H9 (cell line): Measurements from ENCODE around the gene AK9. TPM values are rescaled to one million over a fixed set of nuclear protein-coding genes. Genes with fewer than 3 reads are reported as not detected.

Source experiments
- DNase-seq: peaks from one replicate; pipeline ENCODE4 v3.0.0-alpha.2; 2017
- H2AFZ ChIP-seq: one replicate; pipeline ENCODE4 v1.6.1; 2013; ENCODE audit warnings: mild to moderate bottlenecking, low read length, control low read depth, moderate library complexity
- H2AK5ac ChIP-seq: 2 replicates; pipeline ENCODE4 v1.6.1; 2013; ENCODE audit warnings: low read length, control low read depth, mixed read lengths; ENCODE audit not compliant: insufficient read length
- H2BK120ac ChIP-seq: one replicate; pipeline ENCODE4 v1.6.1; 2013; ENCODE audit warnings: low read depth, mild to moderate bottlenecking, low read length, control low read depth, inconsistent platforms; ENCODE audit not compliant: poor library complexity, severe bottlenecking
- H2BK12ac ChIP-seq: 2 replicates; pipeline ENCODE4 v1.6.1; 2013; ENCODE audit warnings: low read length, control low read depth, mixed read lengths, low read depth; ENCODE audit not compliant: insufficient read length
- H2BK15ac ChIP-seq: 2 replicates; pipeline ENCODE4 v1.6.1; 2013; ENCODE audit warnings: low read depth, low read length, control low read depth
- H2BK20ac ChIP-seq: one replicate; pipeline ENCODE4 v1.6.1; 2013; ENCODE audit warnings: low read depth, mild to moderate bottlenecking, low read length, control low read depth, inconsistent platforms; ENCODE audit not compliant: poor library complexity, severe bottlenecking
- H2BK5ac ChIP-seq: 2 replicates; pipeline ENCODE4 v1.6.1; 2013; ENCODE audit warnings: low read length, control low read depth, mixed read lengths; ENCODE audit not compliant: insufficient read length
- H3K14ac ChIP-seq: 2 replicates; pipeline ENCODE4 v1.6.1; 2013; ENCODE audit warnings: low read length, control low read depth; ENCODE audit not compliant: insufficient read depth
- H3K18ac ChIP-seq: 2 replicates; pipeline ENCODE4 v1.6.1; 2013; ENCODE audit warnings: low read depth, mild to moderate bottlenecking, mixed read lengths, low read length, control low read depth; ENCODE audit not compliant: insufficient read length
- H3K23ac ChIP-seq: 2 replicates; pipeline ENCODE4 v1.6.1; 2013; ENCODE audit warnings: low read length, control low read depth, mixed read lengths, low read depth; ENCODE audit not compliant: insufficient read length
- H3K23me2 ChIP-seq: 2 replicates; pipeline ENCODE4 v1.6.1; 2013; ENCODE audit warnings: low read depth, mild to moderate bottlenecking, mixed read lengths, low read length, control low read depth; ENCODE audit not compliant: insufficient read length, poor library complexity, severe bottlenecking
- H3K27ac ChIP-seq: 2 replicates; pipeline ENCODE4 v1.5.1; 2013; ENCODE audit warnings: low read length, control low read depth, mixed read lengths, low read depth; ENCODE audit not compliant: insufficient read length
- H3K27me3 ChIP-seq: 2 replicates; pipeline ENCODE4 v1.6.1; 2013; ENCODE audit warnings: low read length, control low read depth, inconsistent platforms; ENCODE audit not compliant: insufficient read depth
- H3K4ac ChIP-seq: 2 replicates; pipeline ENCODE4 v1.6.1; 2013; ENCODE audit warnings: low read depth, mild to moderate bottlenecking, control low read depth, inconsistent platforms, low read length, moderate library complexity
- H3K4me1 ChIP-seq: 2 replicates; pipeline ENCODE4 v1.6.1; 2013; ENCODE audit warnings: low read length, control low read depth, inconsistent platforms; ENCODE audit not compliant: insufficient read depth
- H3K4me2 ChIP-seq: 2 replicates; pipeline ENCODE4 v1.6.1; 2013; ENCODE audit warnings: low read length, control low read depth, mixed read lengths; ENCODE audit not compliant: insufficient read length, insufficient read depth
- H3K56ac ChIP-seq: 2 replicates; pipeline ENCODE4 v1.6.1; 2013; ENCODE audit warnings: low read depth, mild to moderate bottlenecking, mixed read lengths, low read length, control low read depth; ENCODE audit not compliant: insufficient read length
- H3K79me1 ChIP-seq: 2 replicates; pipeline ENCODE4 v1.6.1; 2013; ENCODE audit warnings: low read depth, mild to moderate bottlenecking, moderate library complexity, low read length, control low read depth, inconsistent platforms; ENCODE audit not compliant: insufficient read depth, poor library complexity, severe bottlenecking
- H3K79me2 ChIP-seq: 2 replicates; pipeline ENCODE4 v1.6.1; 2013; ENCODE audit warnings: low read length, control low read depth, inconsistent platforms; ENCODE audit not compliant: insufficient read depth
- H3K9ac ChIP-seq: 2 replicates; pipeline ENCODE4 v1.6.1; 2013; ENCODE audit warnings: low read length, control low read depth, mixed read lengths; ENCODE audit not compliant: insufficient read length; ENCODE audit errors: extremely low read depth
- H3K9me3 ChIP-seq: one replicate; pipeline ENCODE4 v1.6.1; 2013; ENCODE audit warnings: low read depth, low read length, inconsistent platforms; ENCODE audit not compliant: control insufficient read depth
- H3T11ph ChIP-seq: one replicate; pipeline ENCODE4 v1.6.1; 2013; ENCODE audit warnings: mild to moderate bottlenecking, low read length, control low read depth, inconsistent platforms
- H4K20me1 ChIP-seq: one replicate; pipeline ENCODE4 v1.6.1; 2013; ENCODE audit not compliant: control insufficient read depth, insufficient read length, insufficient read depth
- H4K5ac ChIP-seq: 2 replicates; pipeline ENCODE4 v1.6.1; 2013; ENCODE audit warnings: low read depth, mild to moderate bottlenecking, mixed read lengths, low read length, control low read depth; ENCODE audit not compliant: insufficient read length
- H4K8ac ChIP-seq: replicated peaks from 2 replicates; pipeline ENCODE4 v1.6.1; 2013; ENCODE audit warnings: low read length, control low read depth, mixed read lengths, low read depth; ENCODE audit not compliant: insufficient read length
- H4K91ac ChIP-seq: 2 replicates; pipeline ENCODE4 v1.6.1; 2013; ENCODE audit warnings: low read depth, mild to moderate bottlenecking, moderate library complexity, mixed read lengths, low read length, control low read depth; ENCODE audit not compliant: insufficient read length
- H3K27ac Mint-ChIP-seq, 3 experiments: 2 replicates in 2 of 3; 3 replicates in 1 of 3; pipeline ENCODE4 v1.8.0; 2020 to 2021; ENCODE audit warnings: mixed read lengths in 3 of 3, mild to moderate bottlenecking in 1 of 3, moderate library complexity in 1 of 3
- H3K27me3 Mint-ChIP-seq: 2 replicates; pipeline ENCODE4 v1.8.0; 2021; ENCODE audit warnings: low read depth, mild to moderate bottlenecking, moderate library complexity, mixed read lengths
- H3K36me3 Mint-ChIP-seq, 3 experiments: 2 replicates in 2 of 3; 3 replicates in 1 of 3; pipeline ENCODE4 v1.8.0; 2020 to 2021; ENCODE audit warnings: low read depth in 3 of 3, mixed read lengths in 3 of 3; ENCODE audit not compliant: insufficient read depth in 1 of 3
- H3K4me1 Mint-ChIP-seq, 2 experiments: 2 replicates each; pipeline ENCODE4 v1.8.0; 2020; ENCODE audit warnings: mixed read lengths in 2 of 2
- H3K4me3 Mint-ChIP-seq, 2 experiments: 2 replicates in 1 of 2; 3 replicates in 1 of 2; pipeline ENCODE4 v1.8.0; 2020 to 2021; ENCODE audit warnings: mild to moderate bottlenecking in 2 of 2, mixed read lengths in 2 of 2, moderate library complexity in 1 of 2
- H3K9me3 Mint-ChIP-seq, 2 experiments: 2 replicates in 1 of 2; 3 replicates in 1 of 2; pipeline ENCODE4 v1.8.0; 2020; ENCODE audit warnings: mild to moderate bottlenecking in 2 of 2, mixed read lengths in 2 of 2, moderate library complexity in 1 of 2
- CTCF ChIP-seq: fragments of 200-600 bp; sonication (generic); conservative IDR thresholded peaks from 3 replicates; pipeline ENCODE4 v1.8.0; 2021; ENCODE audit warnings: antibody characterized with exemption, mild to moderate bottlenecking
- WGBS: extraction: QIAGEN DNeasy Blood & Tissue Kit; methylation state at CpG from one replicate; pipeline ENCODE4 v1.1.7; 2013; ENCODE audit warnings: missing lambda C conversion rate, low lambda C conversion rate, mixed read lengths; ENCODE audit not compliant: insufficient read length; ENCODE audit errors: extremely low coverage; 5-methylcytosine and 5-hydroxymethylcytosine counted together
- total RNA-seq: library from RNA; stranded (reverse); gene quantifications from 2 replicates; pipeline ENCODE4 v1.2.1, GENCODE V29; 2021

Gene AK9
- total RNA-seq, 1 experiment from 2014 or later = 2.3 TPM

DNA sequence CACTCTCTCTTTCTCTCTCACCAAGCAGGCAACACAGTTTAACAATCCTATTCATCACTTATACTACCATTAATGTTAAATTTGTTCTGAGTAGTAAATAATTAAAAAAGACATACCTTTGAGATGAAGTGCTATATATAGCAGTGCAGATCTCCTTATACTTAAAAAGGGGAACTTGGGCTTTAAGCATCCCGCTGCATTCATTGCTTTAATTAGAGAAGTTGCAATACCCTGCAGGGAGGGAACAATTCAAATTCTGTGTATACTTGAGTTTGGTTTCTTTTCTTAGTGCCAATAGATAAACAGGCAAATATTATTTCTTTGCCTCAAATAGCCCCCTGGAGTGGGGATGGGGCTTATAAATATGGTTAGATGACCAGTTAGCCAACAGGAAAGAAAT, 197.1 kb downstream of the AK9 start:
- Histone ChIP-seq H4K5ac (no peak overlapping the region), H3K9ac (no peak overlapping the region), H3K4me2 (no peak overlapping the region), H3K23me2 (no peaks in the 10 kb centered on the region), H4K20me1 (no peaks in the 10 kb centered on the region), H3K23ac (no peak overlapping the region), H3K14ac (no peak overlapping the region), H2BK120ac (no peak overlapping the region), H2BK5ac (no peak overlapping the region), H3K56ac (no peak overlapping the region), H3K27ac (no peak overlapping the region), H2BK12ac (no peak overlapping the region), H2AK5ac (no peak overlapping the region), H3K79me1 (no peaks in the 10 kb centered on the region), H4K91ac (no peak overlapping the region), H3K79me2 (no peaks in the 10 kb centered on the region), H4K8ac (no peak overlapping the region), H2BK20ac (no peak overlapping the region), H3K27me3 (no peaks in the 10 kb centered on the region), H3K9me3 (no peaks in the 10 kb centered on the region), H2AFZ (no peak overlapping the region), H3K18ac (no peak overlapping the region), H2BK15ac (no peak overlapping the region), H3T11ph (no peak overlapping the region), H3K4me1 (peaks cover 11% of the 10 kb centered on the region), H3K4ac (no peak overlapping the region)
- H3K36me3 Mint-ChIP-seq = no peaks in the 10 kb centered on the region; a peak in 1 of 7 replicates
- no peak for DNase-seq
- no peaks in the 10 kb centered on the region; a peak in 1 of 5 replicates for H3K9me3 Mint-ChIP-seq
- H3K27me3 Mint-ChIP-seq = peaks cover 3% of the 10 kb centered on the region; the same call in 1 of the 2 replicates
- H3K4me1 Mint-ChIP-seq = peaks cover 65 to 70% of the 10 kb centered on the region in 2 experiments
- no peak overlapping the region; a peak in 1 of 5 replicates for H3K4me3 Mint-ChIP-seq
- no peak overlapping the region for H3K27ac Mint-ChIP-seq
- WGBS = no CpG with 5 or more reads among the region's 1 CpG
- no peak for TF ChIP-seq CTCF
